ENCODE results near the gene LARP7. TPM values are rescaled to one million over a fixed set of nuclear protein-coding genes. Genes with fewer than 3 reads are reported as not detected.

LARP7 gene
- total RNA-seq, 4 donors from 2014 or later = 43.5 to 53.1 (median 51.5) TPM

- WGBS, 2 donors = 83 to 86% methylated on average over 2 of the region's 2 CpGs
- no peak for TF ChIP-seq CTCF (IDR thresholded peaks at IDR 0.05)
- TF ChIP-seq POLR2A (IDR thresholded peaks at IDR 0.05) = no peak
Observed at GRCh38 chr4:112677519-112678091, 40.7 kb downstream of the LARP7 start.

DNA sequence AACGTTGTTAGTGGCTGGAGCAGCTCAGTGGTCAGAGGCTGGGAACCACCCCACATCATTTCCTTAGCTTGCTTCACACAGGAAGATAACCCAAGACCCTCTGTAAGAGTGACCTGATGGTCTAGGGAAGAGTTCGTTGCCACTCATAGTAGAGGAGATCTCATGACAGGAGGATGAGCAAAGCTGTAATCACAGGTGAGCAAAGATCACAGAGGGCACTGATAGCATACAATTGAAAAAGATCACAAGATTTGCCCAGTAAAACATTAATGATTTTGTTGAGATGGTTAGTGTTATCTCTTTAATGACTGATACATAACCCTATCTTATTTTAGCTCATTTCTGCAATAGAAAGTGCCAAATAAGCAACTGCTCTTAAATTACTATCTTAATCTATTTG lies 44.1 kb downstream of the LARP7 start:
- Histone ChIP-seq H3K27me3 (no peaks in the 10 kb centered on the region), H3K4me3 (replicated peaks in 1 of 3) (no peak overlapping the region), H3K9me3 (no peaks in the 10 kb centered on the region), H3K27ac (no peak overlapping the region), H3K4me1 (no peaks in the 10 kb centered on the region), H3K36me3 (no peaks in the 10 kb centered on the region)
- intact Hi-C loops (cut with DNase I) = no loop called here
- DNase-seq = no peak
- 68 to 69% methylated on average over 2 of the region's 2 CpGs for WGBS, 2 donors
- TF ChIP-seq POLR2A (IDR thresholded peaks at IDR 0.05) = no peak
- TF ChIP-seq CTCF (IDR thresholded peaks at IDR 0.05) = no peak

More at GRCh38 chr4:112677519-112678091, 40.7 kb downstream of the LARP7 start:
- Histone ChIP-seq H3K4me3 (replicated peaks in 1 of 3) (no peak overlapping the region), H3K27ac (no peak overlapping the region), H3K9me3 (no peaks in the 10 kb centered on the region), H3K27me3 (no peaks in the 10 kb centered on the region), H3K36me3 (no peaks in the 10 kb centered on the region), H3K4me1 (no peaks in the 10 kb centered on the region)
- intact Hi-C loops (cut with DNase I) = no loop called here
- DNase-seq = no peak

DNA sequence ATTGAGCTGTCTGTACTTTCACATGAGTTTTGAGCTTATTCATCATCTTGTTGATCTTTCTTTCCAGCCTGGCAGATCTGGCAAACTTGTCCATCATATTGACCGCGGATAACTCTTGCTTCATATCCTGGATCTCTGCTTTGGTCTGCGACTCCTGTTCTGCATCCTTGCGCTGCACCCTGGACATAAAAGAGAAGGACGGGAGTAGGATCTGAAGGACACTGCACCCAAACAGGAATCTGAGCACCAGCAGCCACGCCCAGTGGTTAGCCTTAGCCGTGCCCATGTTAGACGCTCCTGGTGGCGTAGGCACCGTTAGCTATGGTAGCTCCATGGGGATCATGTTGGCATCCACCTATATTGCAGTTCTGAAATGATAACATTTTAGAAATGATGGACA lies 56.6 kb downstream of the LARP7 start:
- Histone ChIP-seq H3K36me3 (no peaks in the 10 kb centered on the region), H3K27me3 (no peaks in the 10 kb centered on the region), H3K4me3 (replicated peaks in 1 of 3) (no peak overlapping the region), H3K4me1 (no peaks in the 10 kb centered on the region), H3K27ac (no peak overlapping the region), H3K9me3 (no peaks in the 10 kb centered on the region)
- DNase-seq = no peak
- TF ChIP-seq POLR2A (IDR thresholded peaks at IDR 0.05) (no peak), CTCF (IDR thresholded peaks at IDR 0.05) (no peak)
- intact Hi-C loops (cut with DNase I) = no loop called here
- WGBS, 2 donors = 93 to 95% methylated on average over 10 of the region's 10 CpGs

DNA sequence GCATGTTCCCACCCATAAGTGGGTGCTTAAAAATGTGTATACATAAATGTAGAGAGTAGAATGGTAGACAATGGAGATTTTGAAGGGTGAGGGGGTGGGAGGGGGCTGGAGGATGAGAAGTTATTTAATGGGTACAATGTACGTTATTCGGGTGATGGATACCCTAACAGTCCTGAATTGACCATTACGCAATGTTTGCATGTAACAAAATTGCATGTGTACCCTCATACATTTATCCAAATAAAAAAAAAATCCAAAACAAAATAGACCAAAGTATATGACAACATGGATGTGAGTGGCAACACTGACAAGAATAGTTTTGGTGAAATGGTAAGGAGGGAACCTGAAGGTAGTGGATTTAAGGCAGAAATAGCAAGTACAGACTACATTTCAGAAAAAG lies 63.7 kb downstream of the LARP7 start:
- WGBS, 2 donors = 94 to 95% methylated on average over 3 of the region's 3 CpGs
- Histone ChIP-seq H3K4me3 (replicated peaks in 1 of 3) (no peak overlapping the region), H3K4me1 (peaks cover 0 to 6% of the 10 kb centered on the region in 2 donors), H3K27me3 (no peaks in the 10 kb centered on the region), H3K9me3 (no peaks in the 10 kb centered on the region), H3K36me3 (no peaks in the 10 kb centered on the region), H3K27ac (no peak overlapping the region)
- TF ChIP-seq CTCF (IDR thresholded peaks at IDR 0.05) (no peak), POLR2A (IDR thresholded peaks at IDR 0.05) (no peak)
- intact Hi-C loops (cut with DNase I) = no loop called here
- no peak for DNase-seq

DNA sequence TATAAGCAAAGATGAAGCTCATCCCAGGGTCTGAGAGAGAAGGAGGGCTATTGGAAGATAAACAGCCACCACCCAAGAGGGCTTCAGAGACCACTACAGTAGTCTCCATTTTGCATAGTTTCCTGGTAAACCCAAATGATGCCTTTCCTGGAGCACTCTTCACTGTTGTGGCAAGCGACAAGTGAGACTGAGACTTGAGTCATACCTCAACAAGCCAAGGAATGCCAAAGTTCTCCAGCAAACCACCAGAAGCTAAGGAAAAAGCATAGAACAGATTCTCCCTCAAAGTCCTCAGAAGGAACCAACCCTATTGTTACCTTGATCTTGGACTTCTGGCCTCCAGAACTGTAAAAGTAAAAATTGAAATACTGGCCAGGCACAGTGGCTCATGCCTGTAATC lies 65.9 kb downstream of the LARP7 start:
- peaks cover 6 to 10% of the 10 kb centered on the region in 2 donors for H3K4me1 ChIP-seq
- WGBS, 2 donors = 73 to 100% methylated on average over 1 of the region's 1 CpG
- no peak overlapping the region for H3K4me3 ChIP-seq (replicated peaks in 1 of 3)
- H3K27ac ChIP-seq = no peak overlapping the region
- no peaks in the 10 kb centered on the region for H3K36me3 ChIP-seq
- DNase-seq = no peak
- no peaks in the 10 kb centered on the region for H3K9me3 ChIP-seq
- intact Hi-C loops (cut with DNase I) = no loop called here
- H3K27me3 ChIP-seq = no peaks in the 10 kb centered on the region
- TF ChIP-seq CTCF (IDR thresholded peaks at IDR 0.05) (no peak), POLR2A (IDR thresholded peaks at IDR 0.05) (no peak)

Measured in thyroid gland (tissue), 4 donors.